K562 (cell line): ENCODE measurements around the gene ZKSCAN1. TPM values are rescaled to one million over a fixed set of nuclear protein-coding genes. Genes with fewer than 3 reads are reported as not detected.

ENCODE experiments used
- ASH1L ChIP-seq: fragments of 450-650 bp; IDR thresholded peaks from 2 replicates; pipeline ENCODE4 v1.6.1; 2018; ENCODE audit warnings: borderline replicate concordance, mild to moderate bottlenecking, low read depth; ENCODE audit not compliant: partially characterized antibody
- ATF3 ChIP-seq, 2 experiments: fragments of 450-650 bp in 1 of 2; sonication (generic) in 1 of 2; formaldehyde crosslinking in 1 of 2; IDR thresholded peaks in 1 of 2; conservative IDR thresholded peaks in 1 of 2; 2 replicates each; pipeline versions ENCODE4 v1.6.1 to v1.8.1; 2016 to 2023; ENCODE audit warnings: mild to moderate bottlenecking in 2 of 2, moderate library complexity in 2 of 2, inconsistent platforms in 1 of 2, missing genetic modification reagents in 1 of 2
- HDGF ChIP-seq: fragments of 450-650 bp; IDR thresholded peaks from 2 replicates; pipeline ENCODE4 v1.6.1; 2016
- PBX2 ChIP-seq, 2 experiments: IDR thresholded peaks in 1 of 2; conservative IDR thresholded peaks in 1 of 2; 2 replicates each; pipeline ENCODE4 v1.6.1; 2016; ENCODE audit warnings: low read depth in 2 of 2, mild to moderate bottlenecking in 1 of 2, missing compliant biosample characterization in 1 of 2, missing genetic modification characterization in 1 of 2, moderate library complexity in 1 of 2
- PHB2 ChIP-seq: fragments of 450-650 bp; IDR thresholded peaks from 2 replicates; pipeline ENCODE4 v1.6.1; 2017; ENCODE audit warnings: low read depth
- PKNOX1 ChIP-seq: fragments of 450-650 bp; IDR thresholded peaks from 2 replicates; pipeline ENCODE4 v1.6.1; 2016
- RBM15 ChIP-seq: fragments of 200-400 bp; formaldehyde crosslinking; IDR thresholded peaks from 2 replicates; pipeline ENCODE4 v1.6.1; 2018; ENCODE audit warnings: mild to moderate bottlenecking, low read length, moderate library complexity; ENCODE audit not compliant: insufficient read depth
- SMARCA4 ChIP-seq: fragments of 450-650 bp; IDR thresholded peaks from 2 replicates; pipeline ENCODE4 v1.6.1; 2016
- SMARCA5 ChIP-seq: fragments of 450-650 bp; IDR thresholded peaks from 2 replicates; pipeline ENCODE4 v1.6.1; 2016
- ZBTB26 ChIP-seq: fragments of 450-650 bp; formaldehyde crosslinking; IDR thresholded peaks from 2 replicates; pipeline ENCODE4 v1.4.0; 2022; ENCODE audit warnings: missing genetic modification characterization
- ZBTB40 ChIP-seq, 2 experiments: fragments of 450-650 bp in 1 of 2; sonication (generic) in 1 of 2; formaldehyde crosslinking in 1 of 2; IDR thresholded peaks; 2 replicates each; pipeline versions ENCODE4 v1.7.1 to v1.9.0; 2016 to 2022; ENCODE audit warnings: inconsistent platforms in 1 of 2, mild to moderate bottlenecking in 1 of 2, missing genetic modification reagents in 1 of 2
- polyA plus RNA-seq, 8 experiments: library from polyadenylated mRNA; depleted of rRNA in 4 of 8; stranded (reverse) in 5 of 8; unstranded in 3 of 8; fragments of >200 nt; fragmentation: Nextera tagmentation in 2 of 8; fragmentation: Illumina TruSeq in 1 of 8; extraction: Ambion mirVana in 2 of 8; extraction: Trizol in 1 of 8; gene quantifications; 2 replicates each; pipeline versions ENCODE4 v1.2.1 to v1.2.3, GENCODE V29; 2011 to 2014; ENCODE audit warnings: inconsistent platforms in 1 of 8, missing spikeins in 1 of 8
- total RNA-seq, 7 experiments: library from RNA; depleted of rRNA in 6 of 7; stranded (reverse); fragments of >200 nt in 6 of 7; fragmentation: Illumina TruSeq in 2 of 7; extraction: Trizol in 2 of 7; gene quantifications; 2 replicates each; pipeline versions ENCODE4 v1.2.1 to v1.2.3, GENCODE V29; 2011 to 2021; ENCODE audit warnings: low replicate concordance in 1 of 7

Gene ZKSCAN1
- total and polyA plus RNA-seq, 9 of the 15 experiments (the other 6 are each of a cell fraction or from before 2014, with no cell fraction given) = 5.3 to 43.0 (median 23.2) TPM

GRCh38 chr7:100082978-100083377 lies 67.6 kb downstream of the ZKSCAN1 start (continued):
- TF ChIP-seq ZBTB40 (IDR thresholded peaks at IDR 0.05) (peak; percentile 4; the same call in 1 of the 2 replicates), ZBTB40 (CRISPR knock-in tag; IDR thresholded peaks at IDR 0.05) (no peak), ASH1L (peak; percentile 27), RBM15 (no peak), PHB2 (0 out of 2 replicates have a peak, but pooled peaks have one; percentile 27), PBX2 (CRISPR knock-in tag; IDR thresholded peaks at IDR 0.05; ENCODE audit: low read depth) (no peak), PBX2 (tag; conservative IDR thresholded peaks at IDR 0.05; ENCODE audit: low read depth) (peak; percentile 69), ZBTB26 (CRISPR knock-in tag) (0 out of 2 replicates have a peak, but pooled peaks have one; percentile 7), ATF3 (IDR thresholded peaks at IDR 0.05) (no peak), ATF3 (CRISPR knock-in tag; conservative IDR thresholded peaks at IDR 0.05) (no peak), SMARCA4 (peak; percentile 16; the same call in 1 of the 2 replicates), HDGF (peak; percentile 77; the same call in 1 of the 2 replicates), PKNOX1 (peak; percentile 58), SMARCA5 (peak; percentile 55; the same call in 1 of the 2 replicates)
